Fibroblast of skin of abdomen (primary cell): ENCODE data around the gene IL12RB2. TPM values are rescaled to one million over a fixed set of nuclear protein-coding genes. Genes with fewer than 3 reads are reported as not detected.

Experiments
- DNase-seq: peaks from one replicate; pipeline ENCODE4 v3.0.0-alpha.2; 2013
- polyA plus RNA-seq, 2 experiments: library from polyadenylated mRNA; unstranded; fragments of 120-200 nt; gene quantifications; one replicate each; pipeline ENCODE4 v1.2.1, GENCODE V29; 2013; ENCODE audit not compliant: insufficient read length in 2 of 2

The IL12RB2 gene, protein sequence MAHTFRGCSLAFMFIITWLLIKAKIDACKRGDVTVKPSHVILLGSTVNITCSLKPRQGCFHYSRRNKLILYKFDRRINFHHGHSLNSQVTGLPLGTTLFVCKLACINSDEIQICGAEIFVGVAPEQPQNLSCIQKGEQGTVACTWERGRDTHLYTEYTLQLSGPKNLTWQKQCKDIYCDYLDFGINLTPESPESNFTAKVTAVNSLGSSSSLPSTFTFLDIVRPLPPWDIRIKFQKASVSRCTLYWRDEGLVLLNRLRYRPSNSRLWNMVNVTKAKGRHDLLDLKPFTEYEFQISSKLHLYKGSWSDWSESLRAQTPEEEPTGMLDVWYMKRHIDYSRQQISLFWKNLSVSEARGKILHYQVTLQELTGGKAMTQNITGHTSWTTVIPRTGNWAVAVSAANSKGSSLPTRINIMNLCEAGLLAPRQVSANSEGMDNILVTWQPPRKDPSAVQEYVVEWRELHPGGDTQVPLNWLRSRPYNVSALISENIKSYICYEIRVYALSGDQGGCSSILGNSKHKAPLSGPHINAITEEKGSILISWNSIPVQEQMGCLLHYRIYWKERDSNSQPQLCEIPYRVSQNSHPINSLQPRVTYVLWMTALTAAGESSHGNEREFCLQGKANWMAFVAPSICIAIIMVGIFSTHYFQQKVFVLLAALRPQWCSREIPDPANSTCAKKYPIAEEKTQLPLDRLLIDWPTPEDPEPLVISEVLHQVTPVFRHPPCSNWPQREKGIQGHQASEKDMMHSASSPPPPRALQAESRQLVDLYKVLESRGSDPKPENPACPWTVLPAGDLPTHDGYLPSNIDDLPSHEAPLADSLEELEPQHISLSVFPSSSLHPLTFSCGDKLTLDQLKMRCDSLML
- polyA plus RNA-seq (2013, experiment 1 of 2; ENCODE audit: insufficient read length), result 0.12 TPM
- 0.09 TPM for polyA plus RNA-seq (2013, experiment 2 of 2; ENCODE audit: insufficient read length)

DNA sequence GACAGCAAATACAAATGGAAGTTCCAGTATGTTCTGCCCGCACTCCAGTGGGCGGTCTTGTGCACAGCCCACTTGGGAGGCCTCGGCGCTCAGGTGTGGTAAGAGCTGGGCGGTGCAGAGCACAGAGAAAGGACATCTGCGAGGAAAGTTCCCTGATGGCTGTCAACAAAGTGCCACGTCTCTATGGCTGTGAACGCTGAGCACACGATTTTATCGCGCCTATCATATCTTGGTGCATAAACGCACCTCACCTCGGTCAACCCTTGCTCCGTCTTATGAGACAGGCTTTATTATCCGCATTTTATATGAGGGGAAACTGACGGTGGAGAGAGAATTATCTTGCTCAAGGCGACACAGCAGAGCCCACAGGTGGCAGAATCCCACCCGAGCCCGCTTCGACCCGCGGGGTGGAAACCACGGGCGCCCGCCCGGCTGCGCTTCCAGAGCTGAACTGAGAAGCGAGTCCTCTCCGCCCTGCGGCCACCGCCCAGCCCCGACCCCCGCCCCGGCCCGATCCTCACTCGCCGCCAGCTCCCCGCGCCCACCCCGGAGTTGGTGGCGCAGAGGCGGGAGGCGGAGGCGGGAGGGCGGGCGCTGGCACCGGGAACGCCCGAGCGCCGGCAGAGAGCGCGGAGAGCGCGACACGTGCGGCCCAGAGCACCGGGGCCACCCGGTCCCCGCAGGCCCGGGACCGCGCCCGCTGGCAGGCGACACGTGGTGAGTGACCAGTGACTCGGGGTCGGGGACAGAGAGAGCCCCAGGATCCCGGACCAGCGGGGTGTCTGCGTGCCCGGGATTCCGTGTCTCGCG is at the start of gene IL12RB2:
IL12RB2 (plus strand) TSS at position 623 of the 810 bp plus-strand sequence. CDS start 12,496 bp downstream, outside the sequence.
- no peak for DNase-seq

DNA sequence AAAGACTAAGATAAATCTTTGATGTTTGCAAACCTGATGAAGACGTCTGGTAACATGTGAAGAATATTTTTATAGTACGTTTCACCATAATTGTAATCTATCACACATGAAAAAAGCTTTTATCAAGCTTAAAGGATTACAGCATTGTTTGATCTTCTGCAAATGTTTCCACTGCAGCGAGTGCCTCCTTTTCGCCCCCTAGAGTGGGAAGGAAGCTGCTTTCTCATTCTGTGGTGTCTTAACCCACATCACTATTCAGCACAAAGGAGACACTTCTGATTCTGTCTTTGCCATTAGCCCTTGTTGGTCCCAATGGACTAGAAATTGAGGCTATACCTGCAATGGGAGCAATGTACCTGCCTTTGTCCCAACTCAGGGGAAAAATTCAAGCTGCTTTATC is 46.0 kb upstream of the IL12RB2 start:
- no peak for DNase-seq

DNA sequence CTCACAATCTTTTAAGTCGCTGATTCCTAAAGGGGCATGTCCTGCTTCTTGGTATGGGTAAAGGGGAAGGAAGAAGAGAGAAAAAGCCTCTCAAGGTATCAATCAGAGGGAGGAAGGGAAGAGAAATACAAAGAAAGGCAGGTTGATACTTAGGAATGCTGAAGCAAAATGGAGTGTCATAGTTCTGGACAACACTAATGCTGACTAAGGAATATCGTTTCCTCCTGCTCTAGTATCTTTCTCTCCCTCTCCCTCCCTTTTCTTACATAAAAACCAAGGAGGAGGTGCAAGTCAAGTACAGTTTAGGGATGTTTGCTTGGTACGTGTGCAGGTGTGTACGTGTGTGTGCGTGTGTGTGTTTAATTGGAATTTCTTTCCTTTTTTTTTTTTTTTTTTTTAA is 44.9 kb upstream of the IL12RB2 start:
- DNase-seq, result no peak

DNA sequence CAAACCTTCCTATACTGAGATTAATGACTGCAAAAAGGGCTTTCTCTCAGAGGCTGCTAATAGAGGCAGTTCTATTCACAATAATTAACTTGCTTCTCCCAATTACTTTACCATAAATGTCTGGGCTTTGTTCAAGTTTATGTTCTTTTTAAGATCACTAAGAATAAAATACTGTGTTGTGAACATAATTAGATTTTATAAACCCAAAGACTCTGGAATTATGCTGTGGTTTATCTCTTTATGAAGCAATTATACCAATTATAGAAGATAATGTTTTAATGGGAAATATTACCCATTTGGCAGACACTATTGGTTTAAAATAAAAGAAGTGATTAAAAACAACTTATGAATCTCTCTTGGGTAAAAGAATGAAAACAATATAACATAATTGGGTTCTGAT is 43.5 kb upstream of the IL12RB2 start:
- no peak for DNase-seq

DNA sequence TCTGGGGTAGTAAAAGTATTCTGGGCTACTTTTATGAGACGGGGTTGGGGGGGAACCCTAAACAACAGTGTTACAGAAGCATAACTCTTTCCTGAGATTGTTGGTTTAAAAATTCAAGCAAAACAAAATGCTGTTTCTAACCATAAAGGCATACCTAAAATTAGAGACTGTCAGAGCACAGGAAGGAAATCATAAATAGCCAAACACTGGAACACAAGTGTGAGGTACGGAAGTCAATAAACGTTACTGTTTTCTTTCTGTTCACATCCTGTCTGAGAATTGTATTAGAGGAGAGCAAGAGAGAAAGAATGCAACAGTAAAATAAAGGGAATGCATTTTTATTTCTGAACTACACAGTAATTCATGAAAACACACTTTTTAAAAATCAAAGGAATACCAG is 42.8 kb upstream of the IL12RB2 start:
- DNase-seq, result no peak

DNA sequence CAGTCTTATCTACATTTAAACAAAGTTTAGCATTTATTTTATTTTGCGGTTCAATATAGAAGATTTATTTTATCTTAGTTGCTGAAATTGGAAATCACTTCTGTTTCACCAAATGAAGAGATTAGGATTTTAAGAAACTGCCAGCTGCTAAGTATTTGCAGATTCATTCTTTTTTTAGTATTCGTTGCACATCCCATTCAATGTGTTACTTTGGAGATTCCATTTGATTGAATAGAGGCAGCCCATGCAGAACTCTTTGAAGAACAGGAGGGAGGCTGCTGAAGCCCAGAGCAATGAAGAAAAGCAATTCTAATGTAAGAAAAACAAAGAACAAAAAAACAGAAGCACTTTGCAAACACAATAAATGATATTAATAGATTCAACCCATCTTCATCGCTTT is 38.6 kb upstream of the IL12RB2 start:
- no peak for DNase-seq

DNA sequence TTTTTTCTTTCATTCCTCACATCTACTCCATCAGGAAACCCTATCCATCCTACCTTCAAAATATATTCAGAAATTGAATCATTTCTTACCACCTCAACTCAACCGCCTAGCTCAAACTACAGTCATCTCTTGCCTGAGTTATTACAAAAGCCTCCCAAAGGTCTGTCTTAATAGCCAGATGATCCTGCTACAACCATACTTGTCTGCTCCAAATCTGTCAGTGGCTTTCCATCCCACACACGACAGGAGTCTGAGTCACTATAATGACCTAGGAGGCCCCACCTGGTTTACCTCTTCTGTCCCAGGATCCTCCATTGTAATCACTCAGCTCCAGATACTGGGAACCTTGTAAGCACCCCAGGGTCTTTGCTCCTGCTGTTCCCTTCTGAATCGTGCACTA is 37.1 kb upstream of the IL12RB2 start:
- DNase-seq, result no peak

DNA sequence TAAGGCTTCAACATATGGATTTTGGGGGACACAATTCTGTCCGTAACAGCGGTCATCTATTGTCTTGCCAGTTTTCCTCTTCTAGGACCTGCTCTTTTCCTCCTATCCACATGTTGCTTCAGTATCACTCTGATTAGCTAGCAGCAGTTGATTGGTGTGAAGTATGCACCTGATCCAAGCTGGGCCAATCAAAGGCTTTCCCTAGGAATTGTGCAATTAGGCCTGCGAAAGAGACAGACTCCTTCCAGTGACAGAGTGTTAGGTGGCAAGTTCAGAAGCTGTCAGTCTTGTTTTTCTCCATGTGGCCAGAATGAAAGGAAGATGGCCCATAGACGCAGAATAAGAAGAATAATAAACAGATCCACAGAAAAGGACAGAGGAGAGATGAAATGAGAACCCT is 34.1 kb upstream of the IL12RB2 start:
- DNase-seq, result no peak

DNA sequence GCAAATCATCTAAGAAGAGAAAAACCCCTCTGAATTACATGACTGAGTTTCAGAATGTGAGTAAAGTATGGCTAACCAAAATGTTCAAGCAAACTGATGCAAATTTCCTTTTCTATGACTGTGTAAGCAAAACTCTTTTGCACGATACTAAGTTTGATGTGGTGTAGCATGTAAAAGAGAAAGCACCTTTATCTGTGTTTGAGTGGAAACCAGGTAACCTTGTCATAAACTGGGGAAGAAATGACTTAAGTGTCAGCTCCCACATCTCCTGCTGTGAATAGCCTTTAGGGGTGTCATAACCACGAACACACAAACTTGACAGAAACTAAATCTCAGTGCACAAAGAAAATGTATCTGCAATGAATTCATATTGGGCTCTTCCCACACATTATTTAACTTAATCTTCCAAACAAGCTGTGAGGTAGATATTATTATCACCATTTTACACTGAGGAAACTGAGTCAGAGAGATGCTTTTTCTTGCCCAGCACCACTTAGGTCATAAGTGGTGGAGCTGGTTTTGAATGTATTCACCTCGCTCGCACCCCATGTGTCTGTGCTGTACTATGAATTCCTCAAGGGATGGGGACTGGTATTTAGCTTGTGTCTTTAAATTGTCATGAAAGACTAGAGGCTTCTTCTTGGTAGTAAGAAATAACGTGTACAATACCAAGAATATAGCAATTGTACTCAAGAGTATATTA is 32.9 kb upstream of the IL12RB2 start:
- DNase-seq, result no peak

DNA sequence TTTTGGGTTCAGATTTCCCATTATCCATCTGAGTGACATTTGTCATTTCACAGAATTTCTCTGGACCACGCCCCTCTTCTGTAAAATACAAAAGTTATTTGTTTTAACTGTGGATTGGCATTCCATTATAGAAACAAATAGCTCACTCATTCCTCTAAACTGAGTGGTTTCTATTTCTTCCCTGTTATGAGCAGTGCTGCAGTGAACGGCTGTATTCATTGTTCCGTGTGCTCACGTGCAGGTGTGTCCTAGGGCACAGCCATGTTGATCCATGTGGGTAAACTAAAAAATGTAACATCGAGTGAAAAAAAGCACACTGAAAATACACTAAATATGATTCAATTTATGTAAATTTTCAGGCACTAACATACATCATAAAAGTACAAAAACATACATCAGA is 27.0 kb upstream of the IL12RB2 start:
- DNase-seq, result no peak

DNA sequence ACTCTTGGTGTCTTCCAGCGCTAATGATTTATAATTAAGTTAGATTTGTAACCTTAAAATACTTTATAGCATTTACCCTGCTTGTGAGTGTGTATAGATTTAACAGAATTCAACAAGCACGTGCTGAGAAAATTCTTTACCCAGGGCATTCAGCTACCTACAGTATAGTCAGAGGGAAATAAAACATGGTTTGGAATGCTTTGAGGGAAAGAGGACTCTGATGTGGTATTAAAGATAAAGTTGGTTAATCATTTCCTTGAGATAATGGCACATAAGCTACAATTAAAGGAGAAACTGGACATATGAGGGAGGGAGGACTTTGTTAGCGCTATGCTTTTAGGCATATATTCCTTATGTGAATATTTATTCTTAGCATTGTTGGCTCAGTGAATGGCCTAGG is 26.4 kb upstream of the IL12RB2 start:
- DNase-seq, result no peak

DNA sequence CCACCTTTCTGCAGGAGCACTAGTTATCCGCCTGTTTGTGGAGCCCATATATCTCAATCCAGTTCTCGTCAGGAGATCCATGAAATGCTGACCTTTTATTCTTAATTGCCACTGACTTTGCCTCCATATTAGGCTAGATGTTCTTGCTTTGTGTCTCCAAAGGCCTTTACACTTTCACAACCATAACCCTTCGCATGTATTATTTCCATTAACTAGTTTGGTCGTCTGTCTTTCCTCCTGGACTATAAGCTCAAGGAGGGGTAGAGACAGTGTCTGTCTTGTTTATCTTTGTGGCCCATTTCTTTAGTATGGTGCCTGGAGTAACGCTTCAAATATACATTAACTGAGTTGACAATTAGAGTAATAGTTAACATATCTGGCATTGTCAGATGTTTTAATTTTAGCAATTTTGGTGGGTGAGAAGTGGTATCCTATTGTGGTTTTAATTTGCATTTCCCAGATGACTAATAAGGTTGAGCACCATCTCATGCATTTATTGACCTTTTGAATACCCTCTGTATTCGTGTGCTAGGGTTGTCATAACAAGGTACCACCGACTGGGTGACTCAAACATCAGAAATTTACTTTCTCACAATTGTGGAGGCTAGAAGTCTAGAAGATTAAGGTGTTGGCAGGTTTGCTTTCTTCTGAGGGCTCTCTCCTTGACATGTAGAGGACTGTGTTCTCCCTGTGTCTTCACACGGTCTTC is 21.7 kb upstream of the IL12RB2 start:
- DNase-seq, result no peak

DNA sequence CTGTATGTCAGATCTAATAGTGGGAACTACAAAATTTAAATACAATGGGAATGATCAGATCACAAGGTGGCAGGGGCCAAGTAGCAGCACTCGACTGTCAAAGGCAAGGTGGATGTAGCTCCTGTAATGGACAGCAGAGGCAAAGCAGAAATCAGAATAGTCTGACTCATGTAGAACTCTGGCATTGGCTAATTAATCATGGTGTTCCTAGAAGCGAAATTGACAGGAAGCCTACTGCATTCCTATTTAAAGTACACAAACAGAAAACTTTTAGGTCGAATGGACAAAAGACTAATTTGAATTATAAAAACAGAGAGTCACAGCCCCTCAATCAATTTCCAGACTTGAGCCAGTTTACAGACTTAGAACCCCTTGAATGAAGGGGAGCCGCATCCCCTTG is 17.4 kb upstream of the IL12RB2 start:
- DNase-seq, result no peak

DNA sequence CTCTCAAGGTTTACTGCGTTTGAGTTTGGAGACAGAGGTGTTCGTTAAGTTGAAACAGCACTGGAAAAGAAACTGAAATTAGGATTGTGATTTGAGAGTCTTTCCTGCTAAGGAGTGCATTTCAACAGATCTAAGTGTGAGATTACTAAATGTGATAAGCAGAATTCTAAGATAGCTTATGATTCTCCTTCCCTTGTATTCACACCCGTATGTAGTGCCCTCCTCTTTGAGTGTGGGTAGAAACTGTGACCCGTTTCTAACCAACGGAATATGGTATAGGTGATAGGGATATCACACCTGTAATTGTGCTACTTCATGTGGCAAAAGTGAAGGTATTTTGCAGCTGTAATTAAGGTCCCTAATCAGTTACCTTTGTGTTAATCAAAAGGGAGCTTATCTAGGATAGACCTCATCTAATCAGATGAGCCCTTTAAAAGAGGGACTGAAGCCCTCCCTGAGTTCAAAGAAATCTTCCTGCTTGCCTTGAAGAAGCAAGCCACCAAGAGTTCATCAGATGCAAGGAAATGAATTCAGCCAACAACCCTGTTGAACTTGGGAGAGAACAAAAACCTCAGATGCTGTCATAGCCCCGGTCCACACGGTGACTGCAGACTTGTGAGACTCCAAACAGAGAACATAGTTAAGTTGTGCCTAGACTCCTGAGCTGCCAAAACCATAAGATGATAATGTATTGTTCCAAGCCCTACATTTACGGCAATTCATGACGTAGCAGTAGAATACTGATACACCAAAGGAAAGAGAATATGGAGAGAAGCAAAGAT is 12.6 kb upstream of the IL12RB2 start:
- no peak for DNase-seq

DNA sequence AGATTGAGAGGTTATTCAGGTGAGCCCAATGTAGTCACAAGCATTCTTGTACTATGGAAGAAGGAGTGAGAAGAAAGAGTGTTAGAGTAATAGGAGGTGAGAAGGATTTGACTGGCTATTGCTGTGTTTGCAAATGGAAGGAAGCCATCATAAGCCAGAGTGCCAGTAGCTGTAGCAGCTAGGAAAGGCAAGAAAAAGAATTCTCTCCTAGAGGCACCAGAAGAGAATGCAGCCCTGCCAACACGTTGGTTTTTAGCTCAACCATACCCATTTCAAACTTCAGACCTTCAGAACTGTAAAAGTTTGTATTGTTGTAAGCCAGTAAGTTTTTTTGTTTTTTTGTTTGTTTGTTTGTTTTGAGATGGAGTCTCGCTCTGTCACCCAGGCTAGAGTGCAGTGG is 8.9 kb upstream of the IL12RB2 start:
- DNase-seq, result no peak

DNA sequence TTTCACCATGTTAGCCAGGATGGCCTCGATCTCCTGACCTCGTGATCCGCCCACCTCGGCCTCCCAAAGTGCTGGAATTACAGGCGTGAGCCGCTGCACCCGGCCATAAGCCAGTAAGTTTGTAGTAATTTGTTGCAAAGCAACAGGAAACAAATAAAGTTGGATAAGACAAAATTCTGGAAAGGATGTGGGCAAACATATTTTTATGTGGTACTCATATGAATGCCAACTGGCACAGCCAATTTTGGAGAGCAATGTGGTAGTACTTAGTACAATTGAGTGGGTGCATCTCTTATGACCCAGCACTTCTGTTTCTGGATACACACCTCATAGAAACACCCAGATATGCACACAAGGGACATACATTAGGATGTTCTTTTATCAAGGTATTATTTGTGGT is 8.4 kb upstream of the IL12RB2 start:
- no peak for DNase-seq

DNA sequence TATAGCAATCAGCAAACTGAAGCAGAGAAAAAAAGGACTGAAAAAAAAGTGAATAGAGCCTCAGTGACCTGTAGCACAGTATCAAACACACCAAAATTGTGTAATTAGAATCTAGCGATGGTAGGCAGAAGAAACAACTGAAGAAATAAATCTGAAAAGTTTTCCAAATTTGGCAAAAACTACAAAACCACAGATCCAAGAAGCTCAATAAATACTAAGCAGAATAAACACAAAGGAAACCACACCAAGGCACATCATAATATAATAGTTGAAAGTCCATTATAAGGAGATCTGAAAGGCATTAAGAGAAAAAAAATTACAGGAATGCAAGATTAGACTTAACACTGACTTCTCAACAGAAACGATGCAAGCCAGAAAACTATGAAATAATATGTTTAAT is 7.1 kb upstream of the IL12RB2 start:
- DNase-seq, result peak; percentile 18

DNA sequence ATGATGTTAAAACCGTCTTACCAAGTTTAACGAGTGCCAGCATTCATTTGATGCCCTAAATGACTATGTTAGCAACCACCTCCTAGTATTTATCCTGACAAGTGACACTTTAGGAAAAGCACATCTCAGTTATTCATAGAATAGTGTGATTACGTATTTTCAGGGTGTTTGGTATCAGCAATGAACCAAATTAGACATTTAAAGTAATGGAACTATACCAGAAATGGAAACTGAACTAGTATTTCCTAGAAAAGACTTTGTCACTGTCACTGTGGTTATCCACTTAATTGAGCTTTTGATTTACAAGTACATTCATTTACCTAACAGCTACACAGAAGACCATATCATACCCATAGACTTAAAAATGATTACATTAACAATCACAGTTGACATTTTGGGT is 3.6 kb upstream of the IL12RB2 start:
- no peak for DNase-seq

DNA sequence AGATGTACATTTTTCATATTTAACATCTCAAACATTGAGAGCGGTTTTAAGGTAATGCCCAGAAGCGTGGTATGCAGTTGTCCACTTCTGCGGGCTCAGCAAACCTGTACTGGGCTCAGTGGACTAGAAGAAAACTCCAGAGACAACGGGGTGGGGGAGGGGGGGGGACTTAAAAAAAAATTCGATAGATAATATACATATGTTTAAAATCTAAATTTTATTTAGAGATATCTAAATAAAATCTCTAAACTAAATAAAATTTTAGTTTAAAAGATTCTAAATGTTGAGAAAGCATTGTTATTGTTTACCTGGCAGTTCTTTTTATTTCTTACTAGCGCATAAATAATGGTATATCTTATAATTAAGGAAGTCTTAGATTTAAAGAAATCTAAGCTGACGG is 1.1 kb upstream of the IL12RB2 start:
- no peak for DNase-seq

DNA sequence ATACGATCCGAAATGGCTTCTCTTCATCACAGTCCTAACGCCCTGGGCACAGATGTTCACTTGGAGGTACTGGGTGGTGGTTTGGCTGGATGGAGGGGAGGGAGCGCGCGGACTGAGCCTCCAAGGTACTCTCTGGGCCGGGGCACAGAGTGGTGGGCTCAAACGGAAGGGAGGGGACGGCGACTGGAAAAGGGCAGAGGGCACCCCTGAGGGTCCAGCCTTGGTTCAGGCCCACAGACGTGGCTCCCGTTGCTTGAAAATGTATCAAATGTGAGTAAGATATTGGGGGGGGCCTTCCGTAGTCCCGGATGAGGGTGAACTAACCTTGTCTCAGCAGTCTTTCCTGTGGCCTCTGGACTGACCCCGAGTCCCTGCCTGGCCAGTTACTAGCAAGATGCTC is 463 bp downstream of the IL12RB2 start:
- no peak for DNase-seq

DNA sequence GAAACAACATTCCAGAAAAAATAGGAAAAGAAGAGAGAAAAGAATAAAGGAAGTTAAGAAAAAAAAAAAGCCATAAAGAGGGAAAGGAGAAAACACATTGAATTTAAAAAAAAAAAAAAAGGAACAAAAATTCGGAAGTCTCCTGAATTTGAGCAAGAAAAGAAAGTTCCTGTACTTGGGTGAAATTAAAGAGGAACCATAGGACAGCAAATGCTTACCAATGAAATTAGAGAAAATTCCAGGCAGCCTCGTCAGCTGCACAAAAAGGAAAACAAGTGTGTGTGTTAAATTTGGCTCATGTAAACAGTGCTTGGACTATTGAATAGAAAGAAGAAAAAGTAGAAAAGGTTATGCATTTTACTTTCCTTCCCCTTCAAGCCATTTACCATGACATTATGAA is 4.9 kb downstream of the IL12RB2 start:
- DNase-seq, result no peak
